ENCODE measurements around the gene RPLP1. TPM values are rescaled to one million over a fixed set of nuclear protein-coding genes. Genes with fewer than 3 reads are reported as not detected.

Gene RPLP1
- total and polyA plus RNA-seq, 9 of the 15 experiments (the other 6 are each of a cell fraction or from before 2014, with no cell fraction given), result 76.3 to 3,053 (median 847) TPM

GRCh38 chr15:69462493-69463181, 10.0 kb downstream of the RPLP1 start (continued):
- TF ChIP-seq SFPQ (IDR thresholded peaks at IDR 0.05; ENCODE audit: low read depth, low read length) (no peak), MEF2A (IDR thresholded peaks at IDR 0.05; ENCODE audit: control insufficient read depth, low read depth, low read length) (no peak), HDAC1 (IDR thresholded peaks at IDR 0.05) (peak in 1 of 2 experiments; percentile 14; a peak in 1 of 4 replicates), PPARD (CRISPR knock-in tag; IDR thresholded peaks at IDR 0.05) (no peak), MAFG (tag; conservative IDR thresholded peaks at IDR 0.05) (no peak), SRSF3 (IDR thresholded peaks at IDR 0.05; ENCODE audit: insufficient read depth, low read length) (no peak), ZFPM2 (CRISPR knock-in tag; IDR thresholded peaks at IDR 0.05) (no peak), MXI1 (IDR thresholded peaks at IDR 0.05; ENCODE audit: low read depth, low read length) (0 out of 2 replicates have a peak, but pooled peaks have one; percentile 52), ZNF445 (CRISPR knock-in tag; IDR thresholded peaks at IDR 0.05; ENCODE audit: low read depth) (no peak), ZNF239 (CRISPR knock-in tag; IDR thresholded peaks at IDR 0.05) (no peak), CBFA2T3 (IDR thresholded peaks at IDR 0.05) (no peak), ZFP30 (CRISPR knock-in tag; IDR thresholded peaks at IDR 0.05; ENCODE audit: borderline replicate concordance) (no peak), NFATC3 (IDR thresholded peaks at IDR 0.05) (peak; percentile 97), ZNF347 (CRISPR knock-in tag; IDR thresholded peaks at IDR 0.05; ENCODE audit: low read depth) (no peak), SMC3 (conservative IDR thresholded peaks at IDR 0.05; ENCODE audit: insufficient read depth, low read depth, low read length) (no peak), PREB (CRISPR knock-in tag; IDR thresholded peaks at IDR 0.05) (peak; percentile 86), SNIP1 (IDR thresholded peaks at IDR 0.05; ENCODE audit: low read depth) (peak; percentile 83), NFRKB (IDR thresholded peaks at IDR 0.05; ENCODE audit: low read depth) (0 out of 2 replicates have a peak, but pooled peaks have one; percentile 56), RAD21 (CRISPR knock-in tag; conservative IDR thresholded peaks at IDR 0.05 in 1 of 2, IDR thresholded peaks at IDR 0.05 in 1 of 2) (no peak), ZNF740 (CRISPR knock-in tag; IDR thresholded peaks at IDR 0.05) (no peak), ZNF740 (tag; IDR thresholded peaks at IDR 0.05) (no peak), DIDO1 (tag; IDR thresholded peaks at IDR 0.05; ENCODE audit: low read depth) (no peak), HMG20A (CRISPR knock-in tag; conservative IDR thresholded peaks at IDR 0.05) (no peak), BMI1 (IDR thresholded peaks at IDR 0.05; ENCODE audit: low read length) (no peak), HLTF (IDR thresholded peaks at IDR 0.05) (0 out of 2 replicates have a peak, but pooled peaks have one; percentile 45), HMBOX1 (IDR thresholded peaks at IDR 0.05) (0 out of 2 replicates have a peak, but pooled peaks have one; percentile 48)

Measured in K562 (cell line).